SK-N-SH (cell line): ENCODE data around the gene TBC1D2B.

Experiments
- EZH2phosphoT487 ChIP-seq: fragments of 200-600 bp; sonication (generic); IDR thresholded peaks from 2 replicates; pipeline ENCODE4 v1.6.1; 2017; ENCODE audit warnings: low read depth, mixed run types, mild to moderate bottlenecking, antibody characterized with exemption, moderate library complexity, borderline replicate concordance
- NFIC ChIP-seq: IDR thresholded peaks from 2 replicates; pipeline ENCODE4 v1.4.0; 2012; ENCODE audit warnings: borderline replicate concordance
- POLR2AphosphoS5 ChIP-seq: IDR thresholded peaks from 2 replicates; pipeline ENCODE4 v1.6.1; 2012; ENCODE audit warnings: low read depth, low read length
- RAD21 ChIP-seq: IDR thresholded peaks from 2 replicates; pipeline ENCODE4 v1.6.1; 2012; ENCODE audit warnings: mild to moderate bottlenecking, low read length
- YY1 ChIP-seq: IDR thresholded peaks from 2 replicates; pipeline ENCODE4 v1.4.0; 2012; ENCODE audit warnings: low read depth, mild to moderate bottlenecking
- TF ChIP-seq, protein P1 (sequence below): fragments of 200-600 bp; sonication (generic); IDR thresholded peaks from 2 replicates; pipeline ENCODE4 v1.6.1; 2017; ENCODE audit warnings: antibody characterized with exemption, mild to moderate bottlenecking, moderate library complexity
- TF ChIP-seq, protein P2 (sequence below): IDR thresholded peaks from 2 replicates; pipeline ENCODE4 v1.6.1; 2012; ENCODE audit warnings: mild to moderate bottlenecking, low read depth, low read length, moderate library complexity

GRCh38 chr15:78035861-78036476 is 41.5 kb downstream of the TBC1D2B start:
- TF ChIP-seq, protein P1, sequence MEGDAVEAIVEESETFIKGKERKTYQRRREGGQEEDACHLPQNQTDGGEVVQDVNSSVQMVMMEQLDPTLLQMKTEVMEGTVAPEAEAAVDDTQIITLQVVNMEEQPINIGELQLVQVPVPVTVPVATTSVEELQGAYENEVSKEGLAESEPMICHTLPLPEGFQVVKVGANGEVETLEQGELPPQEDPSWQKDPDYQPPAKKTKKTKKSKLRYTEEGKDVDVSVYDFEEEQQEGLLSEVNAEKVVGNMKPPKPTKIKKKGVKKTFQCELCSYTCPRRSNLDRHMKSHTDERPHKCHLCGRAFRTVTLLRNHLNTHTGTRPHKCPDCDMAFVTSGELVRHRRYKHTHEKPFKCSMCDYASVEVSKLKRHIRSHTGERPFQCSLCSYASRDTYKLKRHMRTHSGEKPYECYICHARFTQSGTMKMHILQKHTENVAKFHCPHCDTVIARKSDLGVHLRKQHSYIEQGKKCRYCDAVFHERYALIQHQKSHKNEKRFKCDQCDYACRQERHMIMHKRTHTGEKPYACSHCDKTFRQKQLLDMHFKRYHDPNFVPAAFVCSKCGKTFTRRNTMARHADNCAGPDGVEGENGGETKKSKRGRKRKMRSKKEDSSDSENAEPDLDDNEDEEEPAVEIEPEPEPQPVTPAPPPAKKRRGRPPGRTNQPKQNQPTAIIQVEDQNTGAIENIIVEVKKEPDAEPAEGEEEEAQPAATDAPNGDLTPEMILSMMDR: no peak
- TF ChIP-seq, protein P2, sequence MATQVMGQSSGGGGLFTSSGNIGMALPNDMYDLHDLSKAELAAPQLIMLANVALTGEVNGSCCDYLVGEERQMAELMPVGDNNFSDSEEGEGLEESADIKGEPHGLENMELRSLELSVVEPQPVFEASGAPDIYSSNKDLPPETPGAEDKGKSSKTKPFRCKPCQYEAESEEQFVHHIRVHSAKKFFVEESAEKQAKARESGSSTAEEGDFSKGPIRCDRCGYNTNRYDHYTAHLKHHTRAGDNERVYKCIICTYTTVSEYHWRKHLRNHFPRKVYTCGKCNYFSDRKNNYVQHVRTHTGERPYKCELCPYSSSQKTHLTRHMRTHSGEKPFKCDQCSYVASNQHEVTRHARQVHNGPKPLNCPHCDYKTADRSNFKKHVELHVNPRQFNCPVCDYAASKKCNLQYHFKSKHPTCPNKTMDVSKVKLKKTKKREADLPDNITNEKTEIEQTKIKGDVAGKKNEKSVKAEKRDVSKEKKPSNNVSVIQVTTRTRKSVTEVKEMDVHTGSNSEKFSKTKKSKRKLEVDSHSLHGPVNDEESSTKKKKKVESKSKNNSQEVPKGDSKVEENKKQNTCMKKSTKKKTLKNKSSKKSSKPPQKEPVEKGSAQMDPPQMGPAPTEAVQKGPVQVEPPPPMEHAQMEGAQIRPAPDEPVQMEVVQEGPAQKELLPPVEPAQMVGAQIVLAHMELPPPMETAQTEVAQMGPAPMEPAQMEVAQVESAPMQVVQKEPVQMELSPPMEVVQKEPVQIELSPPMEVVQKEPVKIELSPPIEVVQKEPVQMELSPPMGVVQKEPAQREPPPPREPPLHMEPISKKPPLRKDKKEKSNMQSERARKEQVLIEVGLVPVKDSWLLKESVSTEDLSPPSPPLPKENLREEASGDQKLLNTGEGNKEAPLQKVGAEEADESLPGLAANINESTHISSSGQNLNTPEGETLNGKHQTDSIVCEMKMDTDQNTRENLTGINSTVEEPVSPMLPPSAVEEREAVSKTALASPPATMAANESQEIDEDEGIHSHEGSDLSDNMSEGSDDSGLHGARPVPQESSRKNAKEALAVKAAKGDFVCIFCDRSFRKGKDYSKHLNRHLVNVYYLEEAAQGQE: no peak
- no peak for TF ChIP-seq NFIC
- no peak for TF ChIP-seq EZH2phosphoT487
- no peak for TF ChIP-seq POLR2AphosphoS5
- TF ChIP-seq RAD21: no peak
- TF ChIP-seq YY1: no peak
